Chondrocyte (in vitro differentiated cells): Measurements from ENCODE around the gene OR4D2. TPM values are rescaled to one million over a fixed set of nuclear protein-coding genes. Genes with fewer than 3 reads are reported as not detected.

Source experiments
- DNase-seq: peaks from one replicate; pipeline ENCODE4 v3.0.0; 2021; ENCODE audit warnings: mixed read lengths, low spot score
- H3K27ac Mint-ChIP-seq: one replicate; pipeline ENCODE4 v1.8.0; 2021; ENCODE audit warnings: mild to moderate bottlenecking, moderate library complexity, mixed read lengths; ENCODE audit not compliant: unreplicated experiment
- H3K27me3 Mint-ChIP-seq: 2 replicates; pipeline ENCODE4 v1.8.0; 2021; ENCODE audit warnings: low read depth, mixed read lengths
- H3K36me3 Mint-ChIP-seq: 2 replicates; pipeline ENCODE4 v1.8.0; 2021; ENCODE audit warnings: low read depth, mixed read lengths
- H3K4me1 Mint-ChIP-seq: 2 replicates; pipeline ENCODE4 v1.8.0; 2021; ENCODE audit warnings: low read depth, mild to moderate bottlenecking, mixed read lengths
- H3K4me3 Mint-ChIP-seq: one replicate; pipeline ENCODE4 v1.8.0; 2021; ENCODE audit warnings: mild to moderate bottlenecking, moderate library complexity, mixed read lengths; ENCODE audit not compliant: unreplicated experiment
- H3K9me3 Mint-ChIP-seq: 2 replicates; pipeline ENCODE4 v1.8.0; 2021; ENCODE audit warnings: low read depth, mixed read lengths
- CTCF ChIP-seq: fragments of 200-600 bp; sonication (generic); IDR thresholded peaks from 2 replicates; pipeline ENCODE4 v1.5.0; 2021; ENCODE audit warnings: antibody characterized with exemption, mild to moderate bottlenecking, moderate library complexity
- long read RNA-seq: library from polyadenylated mRNA; stranded (forward); transcript quantifications from one replicate; pipeline ENCODE4 v2.0.0, GENCODE V29; 2021
- total RNA-seq: library from RNA; stranded (reverse); gene quantifications from 3 replicates; pipeline ENCODE4 v1.2.1, GENCODE V29; 2021

Gene OR4D2
- total RNA-seq, result not detected in 3 replicates
- long read RNA-seq, result 0 reads

- TF ChIP-seq CTCF, result no peak
- H3K4me1 Mint-ChIP-seq, result no peaks in the 10 kb centered on the region
- peaks cover 58% of the 10 kb centered on the region for H3K27me3 Mint-ChIP-seq
- H3K9me3 Mint-ChIP-seq, result no peaks in the 10 kb centered on the region
- no peak for DNase-seq
- no peak within 1 kb of the TSS for H3K4me3 Mint-ChIP-seq
- no peaks in the 10 kb centered on the region for H3K36me3 Mint-ChIP-seq
- no peak within 1 kb of the TSS for H3K27ac Mint-ChIP-seq
Measured at GRCh38 chr17:58166682-58167081, at the start of gene OR4D2. Gene OR4D2, plus strand, starts transcription at chr17:58166982. Its CDS starts 2,674 bp downstream, at chr17:58169656.

- H3K4me3 Mint-ChIP-seq, result no peak overlapping the region
- H3K9me3 Mint-ChIP-seq, result no peaks in the 10 kb centered on the region
- peaks cover 50% of the 10 kb centered on the region for H3K27me3 Mint-ChIP-seq
- TF ChIP-seq CTCF, result no peak
- no peak overlapping the region for H3K27ac Mint-ChIP-seq
- H3K4me1 Mint-ChIP-seq, result no peaks in the 10 kb centered on the region
- no peaks in the 10 kb centered on the region for H3K36me3 Mint-ChIP-seq
- DNase-seq, result no peak
Measured at GRCh38 chr17:58117382-58117781, 49.4 kb upstream of the OR4D2 start.

GRCh38 chr17:58119491-58119890, 47.3 kb upstream of the OR4D2 start:
- Mint-ChIP-seq H3K4me1 (no peaks in the 10 kb centered on the region), H3K27me3 (peaks cover 46% of the 10 kb centered on the region)
- no peak for TF ChIP-seq CTCF

GRCh38 chr17:58120195-58120822, 46.5 kb upstream of the OR4D2 start:
- Mint-ChIP-seq H3K36me3 (no peaks in the 10 kb centered on the region), H3K4me1 (no peaks in the 10 kb centered on the region), H3K9me3 (no peaks in the 10 kb centered on the region), H3K27ac (no peak overlapping the region), H3K27me3 (peaks cover 42% of the 10 kb centered on the region), H3K4me3 (no peak overlapping the region)
- TF ChIP-seq CTCF, result no peak
- DNase-seq, result no peak

More at GRCh38 chr17:58119491-58119890, 47.3 kb upstream of the OR4D2 start:
- H3K36me3 Mint-ChIP-seq, result no peaks in the 10 kb centered on the region
- no peak overlapping the region for H3K4me3 Mint-ChIP-seq
- no peak overlapping the region for H3K27ac Mint-ChIP-seq
- H3K9me3 Mint-ChIP-seq, result no peaks in the 10 kb centered on the region
- no peak for DNase-seq

- H3K4me3 Mint-ChIP-seq, result no peak overlapping the region
- H3K4me1 Mint-ChIP-seq, result no peaks in the 10 kb centered on the region
- peak; percentile 62 for TF ChIP-seq CTCF
- no peaks in the 10 kb centered on the region for H3K36me3 Mint-ChIP-seq
- H3K9me3 Mint-ChIP-seq, result no peaks in the 10 kb centered on the region
- H3K27ac Mint-ChIP-seq, result no peak overlapping the region
- no peak for DNase-seq
- peaks cover 40% of the 10 kb centered on the region for H3K27me3 Mint-ChIP-seq
Measured at GRCh38 chr17:58121925-58122324, 44.9 kb upstream of the OR4D2 start.
